GM06990 (cell line): Measurements from ENCODE around the gene GAL3ST1.

ENCODE experiments used
- DNase-seq: peaks from one replicate; pipeline ENCODE4 v3.0.0-alpha.2; 2011; ENCODE audit not compliant: insufficient read length; ENCODE audit errors: extremely low read depth
- H3K27me3 ChIP-seq: replicated peaks from 2 replicates; pipeline ENCODE4 v1.6.0; 2011; ENCODE audit warnings: low read length; ENCODE audit not compliant: control insufficient read depth, insufficient read depth
- H3K36me3 ChIP-seq: 2 replicates; pipeline ENCODE4 v1.5.1; 2011; ENCODE audit warnings: low read length; ENCODE audit not compliant: control insufficient read depth, insufficient read depth
- H3K4me3 ChIP-seq: replicated peaks from 2 replicates; pipeline ENCODE4 v1.5.1; 2011; ENCODE audit warnings: low read depth, mild to moderate bottlenecking, control low read depth, low read length
- CTCF ChIP-seq: IDR thresholded peaks from 2 replicates; pipeline ENCODE4 v1.5.1; 2011; ENCODE audit warnings: low read length, control low read depth, mild to moderate bottlenecking, inconsistent platforms; ENCODE audit not compliant: insufficient read depth, poor library complexity, severe bottlenecking

GAL3ST1 gene

GRCh38 chr22:30519842-30520425, 54.5 kb downstream of the GAL3ST1 start:
- TF ChIP-seq CTCF = no peak
- H3K36me3 ChIP-seq = no peaks in the 10 kb centered on the region
- no peak for DNase-seq
- no peaks in the 10 kb centered on the region; the same call in 1 of the 2 replicates for H3K27me3 ChIP-seq
- no peak overlapping the region for H3K4me3 ChIP-seq

GRCh38 chr22:30516731-30517130, 57.7 kb downstream of the GAL3ST1 start:
- no peak for DNase-seq
- TF ChIP-seq CTCF = no peak
- Histone ChIP-seq H3K27me3 (no peaks in the 10 kb centered on the region; the same call in 1 of the 2 replicates), H3K36me3 (no peaks in the 10 kb centered on the region), H3K4me3 (no peak overlapping the region)

GRCh38 chr22:30516273-30516672, 58.2 kb downstream of the GAL3ST1 start:
- Histone ChIP-seq H3K27me3 (no peaks in the 10 kb centered on the region; the same call in 1 of the 2 replicates), H3K36me3 (no peaks in the 10 kb centered on the region), H3K4me3 (no peak overlapping the region)
- DNase-seq = no peak
- TF ChIP-seq CTCF = no peak

- no peak for DNase-seq
- TF ChIP-seq CTCF = no peak
- no peaks in the 10 kb centered on the region; the same call in 1 of the 2 replicates for H3K27me3 ChIP-seq
- no peak overlapping the region for H3K4me3 ChIP-seq
- H3K36me3 ChIP-seq = no peaks in the 10 kb centered on the region
These were observed 60.2 kb downstream of the GAL3ST1 start for GRCh38 chr22:30514252-30514651.

- no peaks in the 10 kb centered on the region; the same call in 1 of the 2 replicates for H3K27me3 ChIP-seq
- DNase-seq = no peak
These were observed 61.0 kb downstream of the GAL3ST1 start for GRCh38 chr22:30513462-30513861.

More at GRCh38 chr22:30513462-30513861, 61.0 kb downstream of the GAL3ST1 start:
- Histone ChIP-seq H3K4me3 (no peak overlapping the region), H3K36me3 (no peaks in the 10 kb centered on the region)
- TF ChIP-seq CTCF = no peak
